Activated T-cell treated with anti-CD3 and anti-CD28 coated beads for 24 hours (primary cell): ENCODE measurements around the gene CAMK2G.
A peak's percentile ranks its signal among the peaks of the same experiment; 100 is the strongest.
"Not testable (repeated sequence)": the region's sequence is repeated elsewhere in the genome, so short reads cannot be mapped to it uniquely, and the experiment has no call there.

Experiments
- DNase-seq: peaks from one replicate; pipeline ENCODE4 v3.0.0-alpha.2; 2020; ENCODE audit warnings: low read depth

Gene CAMK2G

GRCh38 chr10:73790886-73791625, 83.3 kb downstream of the CAMK2G start:
- DNase-seq, result no peak

GRCh38 chr10:73789659-73790055, 84.7 kb downstream of the CAMK2G start:
- DNase-seq, result no peak

GRCh38 chr10:73788864-73789658, 85.3 kb downstream of the CAMK2G start:
- no peak for DNase-seq

- DNase-seq, result not testable (repeated sequence)
Measured at GRCh38 chr10:73787031-73787800, 87.1 kb downstream of the CAMK2G start.

- no peak for DNase-seq
Measured at GRCh38 chr10:73786512-73786885, 87.9 kb downstream of the CAMK2G start.

- DNase-seq, result no peak
Measured at GRCh38 chr10:73785721-73786511, 88.4 kb downstream of the CAMK2G start.

GRCh38 chr10:73785211-73785720, 89.1 kb downstream of the CAMK2G start, which contains the start of gene ZSWIM8:
Gene ZSWIM8, plus strand, starts transcription at chr10:73785606. Its CDS starts 273 bp downstream, at chr10:73785879.
- DNase-seq, result peak; percentile 77

GRCh38 chr10:73782749-73783085, 91.6 kb downstream of the CAMK2G start:
- DNase-seq, result no peak

GRCh38 chr10:73781879-73782748, 92.2 kb downstream of the CAMK2G start, which contains the start of gene CHCHD1:
Gene CHCHD1, plus strand, starts transcription at chr10:73782048. Its CDS starts 28 bp downstream, at chr10:73782076.
- DNase-seq, result peak; percentile 90

- no peak for DNase-seq
Measured at GRCh38 chr10:73781548-73781878, 92.8 kb downstream of the CAMK2G start.

- DNase-seq, result no peak
Measured at GRCh38 chr10:73780966-73781365, 93.4 kb downstream of the CAMK2G start.

- DNase-seq, result no peak
Measured at GRCh38 chr10:73780301-73780700, 94.1 kb downstream of the CAMK2G start.

- DNase-seq, result no peak
Measured at GRCh38 chr10:73779539-73780197, 94.7 kb downstream of the CAMK2G start.

- DNase-seq, result no peak
Measured at GRCh38 chr10:73779018-73779417, 95.3 kb downstream of the CAMK2G start.

- no peak for DNase-seq
Measured at GRCh38 chr10:73774637-73775036, 99.7 kb downstream of the CAMK2G start.

- no peak for DNase-seq
Measured at GRCh38 chr10:73773152-73773879, 101.0 kb downstream of the CAMK2G start.

GRCh38 chr10:73772281-73773151, 101.8 kb downstream of the CAMK2G start:
- DNase-seq, result peak; percentile 69

- peak; percentile 69 for DNase-seq
Measured at GRCh38 chr10:73771722-73772280, 102.6 kb downstream of the CAMK2G start.
